Brain microvascular endothelial cell (primary cell): ENCODE data around the gene NGRN.

Experiments used
- DNase-seq: peaks from one replicate; pipeline ENCODE4 v3.0.0-alpha.2; 2020
- H3K27ac ChIP-seq: fragments of 250-450 bp; sonication (Bioruptor Pico); 2 replicates; pipeline ENCODE4 v1.5.1; 2020; ENCODE audit warnings: mild to moderate bottlenecking, moderate library complexity
- H3K27me3 ChIP-seq: fragments of 250-450 bp; sonication (Bioruptor Pico); replicated peaks from 2 replicates; pipeline ENCODE4 v1.5.1; 2020; ENCODE audit warnings: mild to moderate bottlenecking
- H3K36me3 ChIP-seq: fragments of 250-450 bp; sonication (Bioruptor Pico); replicated peaks from 2 replicates; pipeline ENCODE4 v1.5.1; 2020; ENCODE audit warnings: mild to moderate bottlenecking
- H3K4me3 ChIP-seq: 2 replicates; pipeline ENCODE4 v1.5.1; 2011; ENCODE audit warnings: low read depth, mild to moderate bottlenecking, control low read depth, low read length, moderate library complexity
- CTCF ChIP-seq: IDR thresholded peaks from 2 replicates; pipeline ENCODE4 v1.5.1; 2011; ENCODE audit warnings: low read depth, mild to moderate bottlenecking, moderate library complexity, low read length, control low read depth, inconsistent platforms; ENCODE audit errors: missing control alignments
- in situ Hi-C: cut with HindIII; loops from 2 replicates; pipeline ENCODE4 v1.10.0; 2017; ENCODE audit warnings: low sequenced_read_pairs, low pct_ligation_motif_present

Gene NGRN

GRCh38 chr15:90305932-90306331 lies 40.5 kb downstream of the NGRN start:
- no peak for TF ChIP-seq CTCF
- H3K27ac ChIP-seq = no peak overlapping the region
- no peak overlapping the region for H3K4me3 ChIP-seq

GRCh38 chr15:90306560-90306959 lies 41.1 kb downstream of the NGRN start:
- H3K27ac ChIP-seq = no peak overlapping the region
- H3K27me3 ChIP-seq = no peaks in the 10 kb centered on the region
- DNase-seq = no peak
- H3K4me3 ChIP-seq = no peak overlapping the region
- H3K36me3 ChIP-seq = no peaks in the 10 kb centered on the region
- in situ Hi-C loops = no loop called here
- no peak for TF ChIP-seq CTCF

More at GRCh38 chr15:90305932-90306331, 40.5 kb downstream of the NGRN start:
- no peaks in the 10 kb centered on the region for H3K36me3 ChIP-seq
- no peaks in the 10 kb centered on the region for H3K27me3 ChIP-seq
- no peak for DNase-seq
- in situ Hi-C loops = no loop called here

- no peak for DNase-seq
- Histone ChIP-seq H3K36me3 (no peaks in the 10 kb centered on the region), H3K4me3 (no peak overlapping the region), H3K27me3 (no peaks in the 10 kb centered on the region), H3K27ac (no peak overlapping the region)
- no peak for TF ChIP-seq CTCF
- in situ Hi-C loops = no loop called here
These were observed 42.2 kb downstream of the NGRN start for GRCh38 chr15:90307661-90308060.

- in situ Hi-C loops = no loop called here
- H3K27me3 ChIP-seq = no peaks in the 10 kb centered on the region
- no peak for DNase-seq
- no peak overlapping the region for H3K27ac ChIP-seq
- H3K36me3 ChIP-seq = no peaks in the 10 kb centered on the region
- H3K4me3 ChIP-seq = no peak overlapping the region
- TF ChIP-seq CTCF = no peak
These were observed 43.5 kb downstream of the NGRN start for GRCh38 chr15:90309020-90309419.

GRCh38 chr15:90315278-90315982 lies 50.0 kb downstream of the NGRN start:
- no peak for DNase-seq
- in situ Hi-C loops = no loop called here

More at GRCh38 chr15:90315278-90315982, 50.0 kb downstream of the NGRN start:
- H3K4me3 ChIP-seq = no peak overlapping the region
- no peaks in the 10 kb centered on the region for H3K36me3 ChIP-seq
- H3K27me3 ChIP-seq = no peaks in the 10 kb centered on the region
- no peak overlapping the region for H3K27ac ChIP-seq
- TF ChIP-seq CTCF = no peak
